Stimulated activated CD8-positive, alpha-beta memory T cell treated with anti-CD3 and anti-CD28 coated beads, Interleukin-7, amount 100 ng/mL, for 4 hours (primary cell): ENCODE data around the gene NXPE4.
"Not testable (repeated sequence)": the region's sequence is repeated elsewhere in the genome, so short reads cannot be mapped to it uniquely, and the experiment has no call there.

ENCODE experiments used
- DNase-seq, 2 donors: peaks; one replicate each; pipeline ENCODE4 v3.0.0-alpha.2; 2020; ENCODE audit warnings: low read depth in 2 of 2

NXPE4 gene

DNA sequence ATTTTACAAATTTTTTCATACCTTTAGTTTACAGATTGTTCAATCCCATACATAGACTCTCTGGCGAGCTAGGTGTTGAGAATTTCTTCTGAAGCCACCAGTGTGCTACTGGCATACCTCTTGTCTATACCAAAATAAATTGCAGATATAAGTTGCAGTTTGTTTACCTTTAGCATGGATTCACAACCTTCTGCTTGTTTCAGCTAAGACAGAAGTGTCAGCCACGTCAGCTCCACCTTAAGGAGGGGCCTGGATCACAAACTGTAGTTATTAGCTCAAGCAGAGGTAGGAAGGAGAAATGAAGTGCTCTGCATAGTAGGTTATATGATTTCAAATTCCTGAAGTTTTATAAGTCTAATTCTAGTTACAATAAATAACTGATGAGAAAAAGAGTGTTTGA, at the start of gene NXPE4:
Gene NXPE4, minus strand, starts transcription at position 216 of the 400 bp plus-strand sequence. CDS start 1,027 bp downstream, outside the sequence.
- DNase-seq, result no peak

DNA sequence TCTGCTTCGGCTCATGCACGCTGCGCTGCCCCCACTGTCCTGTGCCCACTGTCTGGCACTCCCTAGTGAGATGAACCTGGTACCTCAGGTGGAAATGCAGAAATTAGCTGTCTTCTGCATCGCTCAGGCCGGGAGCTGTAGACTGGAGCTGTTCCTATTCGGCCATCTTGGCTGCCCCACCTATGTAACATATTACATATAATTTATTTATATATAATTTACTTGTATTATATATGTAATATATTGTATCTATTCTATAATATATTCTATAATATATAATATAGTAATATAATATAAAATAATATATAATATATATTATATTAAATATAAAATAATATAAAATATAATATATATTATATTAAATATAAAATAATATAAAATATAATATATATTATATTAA, 43.9 kb upstream of the NXPE4 start:
- not testable (repeated sequence) for DNase-seq

GRCh38 chr11:114631445-114631965, 35.9 kb upstream of the NXPE4 start:
- not testable (repeated sequence) for DNase-seq

- DNase-seq, result no peak
Observed at GRCh38 chr11:114625294-114625693, 29.7 kb upstream of the NXPE4 start.

GRCh38 chr11:114624455-114625207, 29.0 kb upstream of the NXPE4 start:
- no peak for DNase-seq

- no peak for DNase-seq
Observed at GRCh38 chr11:114623720-114624119, 28.1 kb upstream of the NXPE4 start.

DNA sequence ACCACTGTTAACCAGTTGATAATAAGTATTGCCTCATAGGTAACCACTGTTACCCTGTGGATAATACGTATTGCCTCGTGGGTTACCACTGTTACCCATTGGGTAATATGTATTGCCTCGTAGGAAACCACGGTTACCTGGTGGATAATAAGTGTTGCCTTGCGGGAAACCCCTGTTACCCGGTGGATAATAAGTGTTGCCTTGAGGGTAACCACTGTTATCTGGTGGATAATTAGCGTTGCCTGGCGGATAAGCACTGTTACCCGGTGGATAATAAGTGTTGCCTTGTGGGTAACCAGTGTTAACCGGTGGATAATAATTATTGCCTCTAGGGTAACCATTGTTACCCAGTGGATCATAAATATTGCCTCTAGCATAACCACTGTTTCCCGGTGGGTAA, 27.3 kb upstream of the NXPE4 start:
- DNase-seq, result no peak

GRCh38 chr11:114621950-114622809, 26.6 kb upstream of the NXPE4 start:
- no peak for DNase-seq

DNA sequence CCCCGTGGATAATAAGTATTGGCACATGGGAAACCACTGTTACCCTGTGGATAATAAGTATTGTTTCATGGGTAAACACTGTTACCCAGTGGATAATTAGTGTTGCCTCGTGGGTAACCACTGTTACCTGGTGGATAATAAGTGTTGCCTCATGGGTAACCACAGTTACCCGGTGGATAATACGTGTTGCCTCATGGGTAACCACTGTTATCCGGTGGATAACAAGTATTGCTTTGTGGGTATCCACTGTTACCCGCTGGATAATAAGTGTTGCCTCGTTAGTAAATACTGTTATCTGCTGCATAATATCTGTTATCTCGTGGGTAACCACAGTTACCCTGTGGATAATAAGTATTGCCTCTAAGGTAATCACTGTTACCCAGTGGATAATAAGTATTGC, 25.5 kb upstream of the NXPE4 start:
- DNase-seq, result no peak

DNA sequence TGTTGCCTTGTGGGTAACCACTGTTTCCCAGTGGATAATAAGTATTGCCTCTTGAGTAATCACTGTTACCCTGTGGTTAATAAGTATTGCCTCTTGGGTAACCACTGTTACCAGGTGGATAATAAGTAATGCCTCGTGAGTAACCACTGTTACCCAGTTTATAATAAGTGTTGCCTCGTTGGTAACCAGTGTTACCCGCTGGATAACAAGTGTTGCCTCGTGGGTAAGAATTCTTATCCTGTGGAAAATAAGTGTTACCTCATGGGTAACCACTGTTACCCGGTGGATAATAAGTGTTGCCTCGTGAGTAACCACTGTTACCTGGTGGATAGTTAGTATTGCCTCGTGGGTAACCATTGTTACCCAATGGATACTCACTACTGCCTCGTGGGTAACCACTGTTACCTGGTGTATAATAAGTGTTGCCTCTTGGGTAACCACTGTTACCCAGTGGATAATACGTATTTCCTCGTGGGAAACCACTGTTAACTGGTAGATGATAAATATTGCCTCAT, 24.1 kb upstream of the NXPE4 start:
- no peak for DNase-seq

DNA sequence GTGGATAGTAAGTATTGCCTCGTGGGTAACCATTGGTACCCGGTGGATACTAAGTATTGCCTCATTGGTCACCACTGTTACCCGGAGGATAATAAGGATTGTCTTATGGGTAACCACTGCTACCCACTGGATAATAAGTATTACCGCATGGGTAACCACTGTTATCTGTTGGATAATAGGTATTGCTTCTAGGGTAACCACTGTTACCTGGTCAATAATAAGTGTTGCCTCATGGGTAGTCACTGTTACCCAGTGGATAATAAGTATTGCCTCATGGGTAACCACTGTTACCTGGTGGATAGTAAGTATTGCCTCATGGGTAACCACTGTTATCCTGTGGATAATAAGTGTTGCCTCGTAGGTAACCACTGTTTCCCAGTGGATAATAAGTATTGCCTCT, 22.6 kb upstream of the NXPE4 start:
- no peak for DNase-seq

DNA sequence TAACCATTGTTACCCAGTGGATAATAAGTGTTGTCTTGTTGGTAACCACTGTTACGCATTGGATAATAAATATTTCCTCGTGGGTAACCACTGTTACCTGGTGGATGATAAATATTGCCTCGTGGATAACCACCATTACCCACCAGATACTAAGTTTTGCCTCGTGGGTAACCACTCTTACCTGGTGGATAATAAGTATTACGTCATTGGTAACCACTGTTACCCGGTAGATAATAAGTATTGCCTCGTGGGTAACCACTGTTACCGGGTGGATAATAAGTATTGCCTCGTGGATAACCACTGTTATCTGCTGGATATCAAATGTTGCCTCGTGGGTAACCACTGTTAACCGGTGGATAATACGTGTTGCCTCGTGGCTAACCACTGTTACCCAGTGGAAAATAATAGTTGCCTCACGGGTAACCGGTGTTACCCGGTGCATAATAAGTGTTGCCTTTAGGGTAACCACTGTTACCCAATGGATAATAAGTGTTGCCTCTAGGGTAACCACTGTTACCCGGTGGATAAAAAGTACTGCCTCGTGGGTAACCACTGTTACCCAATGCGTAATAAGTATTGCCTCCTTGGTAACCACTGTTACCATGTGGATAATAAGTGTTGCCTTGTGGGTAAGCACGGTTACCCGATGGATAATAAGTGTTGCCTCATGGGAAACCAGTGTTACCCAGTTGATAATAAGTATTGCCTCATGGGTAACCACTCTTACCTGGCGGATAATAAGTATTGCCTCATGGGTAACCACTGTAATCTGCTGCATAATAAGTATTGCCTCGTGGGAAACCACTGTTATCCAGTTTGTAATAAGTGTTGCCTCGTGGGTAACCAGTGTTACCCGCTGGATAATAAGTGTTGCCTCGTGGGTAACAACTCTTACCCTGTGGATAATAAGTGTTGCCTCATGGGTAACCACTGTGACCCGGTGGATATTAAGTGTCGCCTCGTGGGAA, 21.9 kb upstream of the NXPE4 start:
- DNase-seq, result no peak

DNA sequence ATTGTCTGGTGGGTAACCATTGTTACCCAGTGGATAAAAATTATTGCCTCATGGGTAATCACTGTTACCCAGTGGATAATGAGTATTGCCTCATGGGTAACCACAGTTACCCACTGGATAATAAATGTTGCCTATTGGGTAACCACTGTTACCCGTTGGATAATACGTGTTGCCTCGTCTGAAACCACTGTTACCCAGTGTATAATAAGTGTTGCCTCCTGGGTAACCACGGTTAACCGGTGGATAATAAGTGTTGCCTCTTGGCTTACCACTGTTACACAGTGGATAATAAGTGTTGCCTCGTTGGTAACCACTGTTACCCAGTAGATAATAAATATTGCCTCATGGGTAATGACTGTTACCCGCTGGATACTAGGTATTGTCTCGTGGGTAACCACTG, 20.9 kb upstream of the NXPE4 start:
- DNase-seq, result no peak

DNA sequence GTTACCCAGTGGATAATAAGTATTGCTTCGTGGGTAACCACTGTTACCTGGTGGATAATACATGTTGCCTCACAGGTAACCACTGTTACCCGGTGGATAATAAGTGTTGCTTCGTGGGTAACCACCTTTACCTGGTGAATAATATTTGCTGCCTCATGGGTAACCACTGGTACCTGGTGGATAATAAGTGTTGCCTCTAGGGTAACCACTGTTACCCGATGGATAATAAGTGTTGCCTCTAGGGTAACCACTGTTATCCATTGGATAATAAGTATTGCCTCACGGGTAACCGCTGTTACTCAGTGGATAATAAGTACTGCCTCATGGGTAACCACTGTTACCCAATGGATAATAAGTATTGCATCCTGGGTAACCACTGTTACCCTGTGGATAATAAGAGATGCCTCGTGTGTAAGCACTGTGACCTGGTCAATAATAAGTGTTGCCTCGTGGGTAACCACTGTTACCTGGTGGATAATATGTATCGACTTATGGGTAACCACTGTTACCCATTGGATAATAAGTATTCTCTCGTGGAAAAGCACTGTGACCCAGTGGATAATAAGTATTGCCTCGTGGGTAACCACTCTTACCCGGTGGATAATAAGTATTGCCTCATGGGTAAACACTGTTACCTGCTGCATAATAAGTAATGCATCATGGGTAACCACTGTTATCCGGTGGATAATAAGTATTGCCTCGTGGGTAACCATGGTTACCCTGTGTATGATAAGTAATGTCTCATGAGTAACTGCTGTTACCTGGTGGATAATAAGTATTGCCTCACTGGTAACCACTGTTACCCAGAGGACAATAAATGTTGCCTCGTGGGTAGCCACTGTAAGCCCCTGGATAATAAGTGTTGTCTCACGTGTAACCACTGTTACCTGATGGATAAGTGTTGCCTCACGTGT, 20.1 kb upstream of the NXPE4 start:
- no peak for DNase-seq

DNA sequence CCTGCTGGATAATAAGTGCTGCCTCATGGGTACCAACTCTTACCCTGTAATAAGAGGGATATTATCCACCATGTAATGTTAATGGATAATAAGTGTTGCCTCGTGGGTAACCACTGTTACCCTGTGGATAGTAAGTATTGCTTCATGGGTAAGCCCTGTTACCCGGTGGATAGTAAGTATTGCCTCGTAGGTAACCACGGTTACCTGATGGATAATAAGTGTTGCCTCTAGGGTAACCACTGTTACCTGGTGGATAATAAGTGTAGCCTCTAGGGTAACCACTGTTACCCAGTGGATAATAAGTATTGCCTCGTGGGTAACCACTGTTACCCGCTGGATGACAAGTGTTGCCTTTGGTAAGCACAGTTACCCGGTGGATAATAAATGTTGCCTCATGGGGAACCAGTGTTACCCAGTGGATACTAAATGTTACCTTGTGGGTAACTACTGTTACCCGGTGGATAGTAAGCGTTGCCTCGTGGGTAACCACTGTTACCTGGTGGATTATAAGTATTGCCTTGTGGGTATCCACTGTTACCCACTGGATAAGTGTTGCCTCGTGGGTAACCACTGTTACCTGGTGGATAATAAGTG, 18.6 kb upstream of the NXPE4 start:
- no peak for DNase-seq

DNA sequence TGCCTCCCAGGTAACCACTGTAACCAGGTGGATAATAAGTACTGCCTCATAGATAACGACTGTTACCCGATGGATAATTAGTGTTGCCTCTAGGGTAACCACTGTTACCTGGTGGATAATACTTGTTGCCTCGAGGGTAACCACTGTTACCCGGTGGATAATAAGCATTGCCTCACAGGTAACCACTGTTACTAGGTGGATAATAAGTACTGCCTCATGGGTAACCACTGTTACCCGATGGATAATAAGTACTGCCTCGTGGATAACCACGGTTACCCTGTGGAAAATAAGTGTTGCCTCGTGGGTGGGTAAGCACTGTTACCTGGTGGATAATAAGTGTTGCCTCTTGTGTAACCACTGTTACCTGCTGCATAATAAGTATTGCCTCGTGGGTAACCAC, 17.5 kb upstream of the NXPE4 start:
- DNase-seq, result not testable (repeated sequence)

GRCh38 chr11:114612686-114613085, 17.1 kb upstream of the NXPE4 start:
- DNase-seq, result no peak

GRCh38 chr11:114612199-114612598, 16.6 kb upstream of the NXPE4 start:
- not testable (repeated sequence) for DNase-seq

DNA sequence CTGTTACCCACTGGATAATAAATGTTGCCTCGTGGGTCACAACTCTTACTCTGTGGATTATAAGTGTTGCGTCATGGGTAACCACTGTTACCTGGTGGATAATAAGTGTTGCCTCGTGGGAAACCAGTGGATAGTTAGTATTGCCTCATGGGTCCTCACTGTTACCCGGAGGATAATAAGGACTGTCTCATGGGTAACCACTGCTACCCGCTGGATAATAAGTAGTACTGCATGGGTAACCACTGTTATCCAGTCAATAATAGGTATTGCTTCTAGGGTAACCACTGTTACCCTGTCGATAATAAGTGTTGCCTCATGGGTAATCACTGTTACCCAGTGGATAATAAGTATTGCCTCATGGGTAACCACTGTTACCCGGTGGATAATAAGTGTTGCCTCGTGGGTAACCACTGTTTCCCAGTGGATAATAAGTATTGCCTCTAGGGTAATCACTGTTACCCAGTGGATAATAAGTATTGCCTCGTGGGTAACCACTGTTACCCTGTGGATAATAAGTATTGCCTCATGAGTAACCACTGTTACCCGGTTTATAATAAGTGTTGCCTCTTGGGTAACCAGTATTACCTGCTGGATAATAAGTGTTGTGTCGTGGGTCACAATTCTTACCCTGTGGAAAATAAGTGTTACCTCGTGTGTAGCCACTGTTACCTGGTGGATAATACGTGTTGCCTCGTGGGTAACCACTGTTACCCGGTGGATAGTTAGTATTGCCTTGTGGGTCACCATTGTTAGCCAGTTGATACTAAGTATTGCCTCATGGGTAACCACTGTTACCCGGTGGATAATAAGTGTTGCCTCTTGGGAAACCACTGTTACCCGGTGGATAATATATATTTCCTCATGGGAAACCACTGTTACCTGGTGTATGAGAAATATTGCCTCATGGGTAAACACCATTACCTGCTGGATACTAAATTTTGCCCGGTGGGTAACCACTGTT, 15.7 kb upstream of the NXPE4 start:
- no peak for DNase-seq
